HG02852 (cell line): ENCODE results near the gene MRAS.

Experiments
- ATAC-seq: cut with Tn5 transposase; IDR thresholded peaks from one replicate; pipeline ENCODE4 v1.9.1; 2021; ENCODE audit warnings: mild to moderate bottlenecking, moderate library complexity; ENCODE audit not compliant: unreplicated experiment

MRAS gene

DNA sequence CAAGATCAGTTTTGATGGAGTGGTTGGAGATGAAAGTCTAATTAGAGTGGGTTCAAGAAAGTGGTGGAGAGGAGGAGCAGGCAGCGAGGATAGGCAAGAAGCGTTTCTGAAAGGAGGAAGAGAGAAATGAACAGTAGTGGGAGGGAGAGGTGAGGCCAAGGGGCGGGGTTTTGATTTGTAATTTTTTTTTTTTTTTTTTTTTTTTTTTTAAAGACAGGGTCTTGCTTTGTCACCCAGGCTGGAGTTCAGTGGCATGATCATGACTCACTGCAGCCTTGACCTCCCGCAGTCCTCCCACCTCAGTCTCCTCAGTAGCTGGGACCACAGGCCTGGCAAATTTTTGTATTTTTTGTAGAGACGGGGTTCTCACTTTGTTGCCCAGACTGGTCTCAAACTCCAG lies 36.6 kb downstream of the MRAS start:
- ATAC-seq = no peak

DNA sequence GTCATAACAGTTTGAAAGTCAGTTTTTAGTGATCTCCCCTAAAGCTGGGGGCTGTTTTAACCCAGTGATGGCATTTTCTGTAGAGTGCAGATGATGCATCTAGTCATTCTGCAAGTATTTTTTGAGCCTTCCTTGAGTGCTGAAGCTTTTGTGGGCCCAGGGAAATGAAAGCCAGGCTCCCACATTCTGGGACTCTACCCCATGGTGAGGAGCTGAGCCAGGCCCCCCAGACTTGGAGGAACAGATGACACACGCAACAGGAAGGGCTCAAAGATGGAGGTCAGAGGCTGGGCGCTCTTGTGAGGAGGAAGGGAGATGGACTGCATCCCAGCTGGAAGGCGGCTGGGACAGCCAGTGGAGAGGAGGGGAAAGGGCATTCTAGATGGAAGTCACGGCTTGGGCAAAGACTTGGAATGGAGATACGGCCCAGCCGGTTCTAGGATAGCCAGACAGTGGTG lies 40.8 kb downstream of the MRAS start:
- no peak for ATAC-seq

DNA sequence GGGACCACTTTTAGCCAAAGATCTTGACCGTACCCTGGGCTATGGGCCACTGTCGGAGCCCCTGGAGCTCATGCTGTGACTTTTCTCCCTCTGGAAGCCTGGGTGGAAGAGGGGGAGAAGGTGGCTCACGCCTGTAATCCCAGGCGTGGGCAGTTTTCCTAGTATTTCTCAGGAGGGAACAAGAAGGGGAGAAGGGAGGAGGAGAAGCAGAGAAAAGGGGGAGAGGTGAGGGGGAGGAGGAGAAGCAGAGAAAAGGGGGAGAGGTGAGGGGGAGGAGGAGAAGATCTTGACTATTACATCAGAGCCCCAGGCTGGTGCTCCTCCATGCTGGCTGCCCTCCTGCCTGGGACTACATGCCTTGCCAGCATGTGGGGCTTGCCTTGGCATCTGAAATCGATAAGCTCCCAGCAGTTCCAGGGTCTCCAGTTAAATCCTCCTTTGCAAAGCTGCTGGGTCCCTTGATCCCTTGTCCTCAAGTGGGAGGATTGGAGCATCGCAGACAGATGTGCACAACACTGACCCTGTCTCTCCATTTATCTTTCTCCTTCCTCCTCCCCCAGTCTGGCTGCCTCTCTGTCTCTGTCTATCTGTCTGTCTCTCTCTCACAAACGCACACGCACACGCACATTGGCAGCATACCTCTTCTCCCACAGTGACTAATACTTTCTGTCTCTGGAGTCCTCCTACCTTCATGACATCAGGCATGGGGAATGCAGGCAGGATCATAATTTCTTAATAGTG lies 41.6 kb downstream of the MRAS start:
- ATAC-seq = no peak

DNA sequence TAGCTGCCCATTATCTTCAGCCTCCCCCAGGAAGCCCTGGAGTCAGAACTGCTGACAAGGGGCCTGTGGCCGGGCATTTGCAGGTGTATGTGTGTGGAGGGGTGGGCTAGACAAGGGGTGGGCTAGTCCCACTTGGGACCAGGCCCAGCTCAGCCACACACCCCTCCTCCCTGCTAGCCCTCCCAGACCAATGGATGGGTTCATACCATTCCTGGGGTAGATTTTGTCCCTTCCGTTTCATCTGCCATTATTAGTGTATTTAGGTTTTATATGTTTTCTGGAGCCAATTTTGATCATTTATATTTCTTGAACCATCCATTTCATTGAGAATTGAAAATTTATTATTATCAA lies 42.2 kb downstream of the MRAS start:
- no peak for ATAC-seq

DNA sequence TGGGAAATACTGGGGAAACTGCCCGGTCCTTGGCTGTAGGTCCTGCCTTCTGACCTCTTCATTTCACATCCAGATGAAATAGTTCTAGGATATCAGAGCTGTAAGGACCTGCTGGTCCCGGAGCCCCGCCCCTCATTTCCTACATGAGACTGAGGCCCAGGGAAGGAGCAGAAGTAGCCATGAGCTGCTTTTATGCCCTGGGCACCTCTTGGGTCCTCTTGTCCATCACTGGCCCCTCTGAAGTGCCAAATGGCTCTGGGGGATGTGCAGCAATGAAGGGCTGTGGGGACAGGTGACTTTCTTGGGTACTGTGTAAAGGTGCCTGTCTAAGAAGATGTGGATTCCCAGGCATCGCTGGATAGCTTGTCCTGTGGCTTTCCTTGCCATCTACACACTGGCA lies 45.8 kb downstream of the MRAS start:
- ATAC-seq = no peak

DNA sequence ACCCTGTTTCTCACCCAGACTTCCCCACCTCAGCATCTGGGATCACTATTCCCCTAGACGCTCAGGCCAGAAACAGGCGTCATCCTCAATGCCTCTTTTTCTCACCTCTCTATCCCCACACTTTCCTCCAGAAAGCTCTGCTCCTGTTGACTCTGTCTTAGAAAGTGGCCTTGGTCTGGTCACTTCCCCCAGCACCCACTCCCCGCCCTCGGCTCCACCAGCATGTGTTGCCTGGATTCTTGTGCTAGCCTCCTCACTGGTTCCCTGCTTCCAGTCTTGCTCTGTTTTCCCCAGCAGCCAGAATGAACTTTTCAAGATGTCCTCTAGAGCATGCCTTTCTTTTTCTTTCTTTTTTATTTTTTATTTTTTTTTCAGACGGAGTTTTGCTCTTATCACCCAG lies 46.3 kb downstream of the MRAS start:
- ATAC-seq = no peak

DNA sequence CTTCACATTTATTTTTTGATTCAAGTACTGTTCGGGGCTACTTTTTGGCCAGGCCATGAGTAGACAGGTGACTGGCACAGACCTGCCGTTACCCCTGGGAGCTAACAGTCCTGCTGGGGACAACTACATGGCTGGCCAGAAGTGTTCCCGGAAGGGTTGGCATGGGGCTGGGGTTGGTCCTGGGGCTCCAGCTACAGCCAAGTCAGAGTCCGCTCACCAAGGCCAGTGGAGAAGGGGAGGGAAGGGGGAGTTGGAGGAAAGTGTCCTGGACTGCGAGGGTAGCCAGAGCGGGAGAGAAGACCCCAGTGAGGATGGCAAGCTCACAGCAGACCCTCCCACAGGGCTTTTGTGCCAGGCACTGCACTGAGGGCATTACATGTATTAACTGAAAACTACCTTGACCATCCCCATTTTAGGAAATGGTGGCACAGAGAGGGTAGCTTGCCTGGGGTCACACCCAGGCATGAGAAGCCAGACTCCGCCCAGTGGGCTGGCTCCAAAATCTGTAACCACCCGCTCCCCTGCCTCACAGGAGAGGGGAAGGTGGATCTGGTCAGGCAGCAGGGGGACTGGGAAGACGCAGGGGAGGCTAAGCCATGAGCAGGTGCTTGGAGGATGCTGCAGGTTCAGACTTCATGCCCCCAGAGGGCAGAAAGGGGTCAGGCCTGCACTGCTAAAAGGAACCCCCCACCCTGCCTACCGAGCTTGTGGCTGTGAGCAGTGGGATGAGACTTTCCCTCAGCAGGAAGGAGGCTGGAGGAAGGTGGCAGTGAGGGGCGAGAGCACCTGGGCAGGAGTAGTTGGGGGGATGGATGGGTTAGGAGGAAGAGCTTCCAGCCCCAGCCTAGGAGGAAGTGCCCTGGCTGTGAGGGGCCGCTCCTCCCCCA lies 47.7 kb downstream of the MRAS start:
- no peak for ATAC-seq

DNA sequence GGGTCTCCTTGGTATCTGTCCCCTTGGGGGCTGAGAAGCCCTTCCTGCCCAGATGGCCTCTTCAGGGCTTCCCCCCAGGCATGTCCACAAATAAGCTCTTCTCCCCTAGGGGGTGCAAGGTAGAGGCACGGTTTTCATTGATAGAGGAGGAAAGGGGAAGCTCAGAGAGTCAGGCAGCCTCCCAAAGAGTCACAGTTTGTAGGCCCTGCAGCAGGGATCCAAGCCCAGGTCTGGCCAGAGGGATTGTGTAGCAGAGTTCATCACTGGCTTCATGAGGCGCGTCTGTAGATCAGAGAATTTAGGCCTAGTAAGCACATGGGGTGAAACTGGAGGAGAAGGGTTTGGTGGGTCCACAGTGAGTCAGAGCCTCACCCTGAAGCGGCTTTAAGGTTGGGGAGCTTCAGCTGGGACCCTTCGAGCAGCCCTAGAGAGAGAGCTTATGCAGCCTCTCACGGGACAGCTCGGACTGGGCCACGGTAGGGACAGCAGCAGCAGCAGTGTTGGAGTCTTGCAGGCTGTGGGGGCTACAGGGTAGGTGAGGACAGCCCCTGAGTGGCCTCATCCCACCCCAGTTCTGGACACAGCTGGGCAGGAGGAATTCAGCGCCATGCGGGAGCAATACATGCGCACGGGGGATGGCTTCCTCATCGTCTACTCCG lies 48.5 kb downstream of the MRAS start:
- no peak for ATAC-seq

DNA sequence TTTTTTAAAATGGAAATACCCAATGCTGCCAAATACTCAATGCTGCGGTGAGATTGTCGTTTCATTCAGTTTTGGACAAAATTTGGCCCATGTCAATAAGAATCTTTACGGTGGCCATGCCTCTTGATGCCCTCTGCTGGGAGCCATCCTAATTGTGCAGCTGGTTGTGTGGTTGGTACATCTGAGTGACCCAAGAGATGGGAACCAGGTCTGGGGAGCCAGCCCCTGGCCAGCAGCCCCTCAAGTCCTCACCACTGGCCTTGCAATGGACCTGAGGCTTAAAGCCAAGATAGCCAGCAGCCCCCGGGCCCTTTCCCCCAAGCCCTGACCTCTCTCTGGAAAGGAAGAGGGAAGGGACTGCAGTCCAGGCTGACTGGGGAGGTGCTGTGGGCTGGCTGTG lies 49.6 kb downstream of the MRAS start:
- no peak for ATAC-seq

DNA sequence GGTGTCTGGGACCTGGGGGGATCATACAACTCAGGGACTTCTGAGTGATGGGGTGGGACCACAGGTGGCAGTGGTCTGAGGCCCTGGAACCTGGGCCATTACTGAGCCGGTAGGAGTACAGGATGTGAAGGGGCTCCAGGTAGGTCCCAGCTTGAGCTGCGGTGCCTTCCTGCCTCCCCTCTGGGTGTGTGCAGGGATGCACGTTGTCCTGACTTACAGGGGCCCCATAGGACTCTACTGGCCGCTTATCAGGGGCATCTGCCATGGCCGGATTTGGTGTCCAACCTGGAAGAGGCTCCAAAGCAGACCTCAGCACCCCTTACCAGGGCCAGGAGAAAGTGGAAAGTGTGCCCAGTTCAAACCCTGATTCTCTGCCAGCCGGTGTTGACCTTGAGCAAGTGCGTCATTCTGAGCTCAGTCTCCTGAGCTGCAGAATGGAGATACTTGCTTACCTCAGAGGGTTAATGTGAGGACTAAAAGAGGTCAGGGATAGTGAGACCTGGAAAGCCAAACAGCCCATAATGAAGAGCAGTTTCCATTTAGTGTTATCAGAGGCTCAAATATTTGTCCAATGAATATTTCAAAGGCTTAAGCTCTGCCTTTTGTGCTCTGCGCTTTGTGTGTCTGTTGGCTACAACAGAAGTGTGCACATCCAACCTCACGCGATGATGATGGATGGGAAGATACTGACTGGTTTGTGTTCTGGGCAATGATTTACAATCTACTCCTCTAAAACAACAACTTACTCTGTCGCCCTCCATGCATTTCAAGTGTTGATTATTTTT lies 50.6 kb downstream of the MRAS start:
- no peak for ATAC-seq

DNA sequence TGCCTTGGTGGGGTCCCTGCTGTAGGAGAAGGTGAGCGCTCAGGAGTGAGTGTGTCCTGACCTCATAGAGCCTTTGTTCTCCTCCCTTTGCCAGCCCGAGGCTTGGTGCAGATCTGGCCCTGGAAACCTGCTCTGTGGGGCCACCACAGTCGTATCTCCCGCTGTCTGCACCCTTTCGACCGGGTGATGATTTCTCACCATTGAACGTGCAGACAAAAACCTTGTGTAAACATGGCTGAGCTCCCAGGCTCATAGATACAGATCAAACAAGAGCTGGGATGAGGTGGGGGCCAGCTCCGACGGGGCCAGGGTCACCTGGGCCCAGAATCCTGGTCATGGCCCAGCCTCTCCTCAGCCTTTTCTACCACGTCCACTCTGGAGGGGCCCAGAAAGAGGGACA lies 51.4 kb downstream of the MRAS start:
- ATAC-seq = no peak

DNA sequence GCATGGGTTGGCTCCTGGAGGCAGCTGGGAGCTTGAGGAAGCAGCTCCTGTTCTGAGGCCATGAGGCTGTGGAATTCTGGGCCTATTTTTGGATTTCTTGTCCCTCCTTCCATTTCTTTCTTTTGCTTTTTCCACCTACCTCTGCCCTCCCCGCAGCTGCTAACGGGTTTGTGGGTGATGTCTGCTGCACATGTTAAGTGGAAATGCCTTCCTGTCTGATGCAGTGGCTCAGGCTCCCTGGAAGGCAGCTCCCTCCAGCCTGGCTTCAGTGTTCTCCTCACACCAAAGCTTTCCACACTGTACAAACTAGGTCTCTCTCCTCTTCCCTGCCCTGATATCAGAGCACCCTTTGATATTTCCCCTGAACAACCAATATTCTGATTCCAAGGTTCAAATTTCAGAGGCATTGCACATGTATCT lies 52.3 kb downstream of the MRAS start:
- ATAC-seq = no peak

DNA sequence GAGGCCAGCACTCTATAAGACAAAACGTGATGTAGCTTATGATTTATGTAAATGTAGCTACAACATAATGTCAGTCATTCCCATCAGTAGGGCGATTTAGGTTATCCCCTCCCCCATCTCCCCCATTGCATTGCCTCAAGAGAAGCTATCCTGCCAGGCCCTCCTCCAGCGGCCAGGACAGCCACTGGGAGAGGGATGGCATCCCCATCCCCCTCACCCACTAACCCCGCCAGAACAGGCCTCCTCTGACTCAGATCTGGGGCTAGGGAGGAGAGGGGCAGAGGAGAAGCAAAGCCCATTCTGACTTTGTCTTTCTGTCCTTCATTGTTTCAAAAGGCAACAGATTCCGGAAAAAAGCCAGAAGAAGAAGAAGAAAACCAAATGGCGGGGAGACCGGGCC lies 53.5 kb downstream of the MRAS start:
- ATAC-seq = no peak

DNA sequence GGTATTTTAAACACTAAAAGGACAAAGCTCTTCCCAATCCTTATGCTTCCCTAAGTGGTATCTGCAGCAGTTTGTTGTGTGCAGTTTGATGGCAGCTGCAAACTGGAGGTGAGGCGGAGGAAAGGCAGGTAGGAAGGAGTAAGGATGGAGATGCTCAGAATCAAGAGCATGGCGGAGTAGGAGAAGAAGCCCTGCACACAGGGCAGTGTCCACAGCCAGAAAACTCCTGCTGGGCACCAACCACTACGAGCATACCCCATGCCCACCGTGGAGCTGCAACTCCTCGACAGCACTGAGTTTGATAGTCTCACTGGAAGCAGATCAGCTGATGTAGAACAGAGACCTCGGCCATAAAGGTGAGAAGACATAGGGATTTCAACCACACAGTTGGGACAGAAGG lies 55.7 kb downstream of the MRAS start:
- no peak for ATAC-seq

DNA sequence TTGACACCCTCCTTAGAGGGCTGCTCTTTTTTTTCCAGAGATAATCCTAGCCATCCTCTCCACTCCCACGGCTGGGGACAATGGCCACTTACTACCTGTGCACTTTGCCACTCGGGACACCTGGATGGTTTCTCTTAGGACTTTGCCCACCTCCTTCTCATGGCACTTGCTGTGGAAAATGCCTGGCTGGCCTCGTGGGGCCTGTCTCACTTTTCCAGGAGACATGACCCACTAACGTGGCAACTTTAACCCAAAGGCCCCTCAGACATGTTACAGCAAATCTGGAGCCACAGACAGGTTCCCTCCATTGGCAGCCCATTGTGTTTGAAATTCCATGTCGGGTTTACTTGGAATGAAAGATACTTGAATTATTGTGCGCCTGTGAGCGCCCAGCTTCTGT lies 56.6 kb downstream of the MRAS start:
- no peak for ATAC-seq

DNA sequence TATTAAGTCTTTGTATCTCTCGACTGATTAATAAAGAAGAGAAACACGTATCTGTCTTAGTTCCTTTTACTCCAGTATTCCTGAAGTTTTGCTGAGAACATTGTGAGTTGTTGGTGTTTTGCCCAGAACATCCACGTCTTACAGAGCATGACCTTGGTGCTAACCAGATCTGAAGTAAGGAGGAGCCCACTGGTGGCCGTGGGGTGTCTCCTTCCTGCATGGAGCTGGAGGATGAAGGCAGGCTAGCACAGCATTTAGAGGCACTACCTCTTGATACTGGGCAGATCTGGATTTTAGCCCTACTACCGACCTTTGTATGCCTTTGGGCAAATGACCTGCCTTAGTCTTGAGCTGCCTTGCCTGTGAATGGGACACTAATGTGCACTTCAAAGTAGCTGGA lies 57.1 kb downstream of the MRAS start:
- ATAC-seq = no peak

DNA sequence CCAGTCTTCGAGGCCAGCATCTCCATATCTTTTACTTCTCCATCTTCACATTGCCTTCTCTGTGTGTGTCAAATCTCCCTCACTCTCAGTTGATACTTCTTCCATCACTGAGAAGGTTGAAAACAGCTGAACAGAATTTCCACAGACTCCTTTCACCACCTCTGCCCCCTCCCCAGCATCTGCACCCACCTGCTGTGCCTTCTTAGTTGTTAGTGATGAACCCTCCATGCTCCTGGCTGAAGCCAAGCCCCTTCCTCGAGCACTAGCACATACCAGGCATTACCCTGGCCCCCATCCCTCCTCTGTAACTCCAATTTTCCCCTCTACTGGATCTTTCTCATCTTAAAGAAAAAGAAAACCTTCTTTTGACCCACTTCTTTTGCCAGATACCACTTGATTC lies 58.2 kb downstream of the MRAS start:
- ATAC-seq = no peak

DNA sequence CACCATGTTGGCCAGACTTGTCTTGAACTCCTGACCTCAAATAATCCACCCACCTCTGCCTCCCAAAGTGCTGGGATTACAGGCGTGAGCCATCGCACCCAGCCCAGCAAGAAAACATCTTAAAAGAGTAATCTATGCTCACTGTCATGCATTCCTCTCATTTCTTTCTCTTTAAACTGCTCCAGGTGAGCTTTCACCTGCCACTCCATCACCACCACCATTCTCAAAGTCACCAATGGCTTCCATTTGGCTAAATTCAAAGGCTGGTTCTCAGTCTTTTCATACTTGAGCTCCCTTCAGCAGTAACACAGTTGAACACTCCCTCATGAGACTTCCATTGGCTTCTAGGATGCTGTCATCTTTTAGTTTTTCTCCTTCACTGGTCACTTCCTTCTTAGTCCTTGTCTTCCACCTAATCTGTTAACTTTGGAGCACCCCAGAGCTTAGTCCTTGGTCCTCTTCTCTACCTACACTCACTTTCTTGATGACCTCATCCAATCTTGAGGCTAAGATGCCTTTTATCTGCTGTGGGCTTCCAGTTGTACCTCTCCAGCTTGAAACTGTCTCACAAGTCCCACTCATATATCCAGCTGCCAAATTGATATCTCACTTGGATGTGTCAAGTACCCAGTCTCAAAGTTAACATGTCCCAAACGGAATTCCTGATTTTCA lies 59.0 kb downstream of the MRAS start:
- no peak for ATAC-seq

DNA sequence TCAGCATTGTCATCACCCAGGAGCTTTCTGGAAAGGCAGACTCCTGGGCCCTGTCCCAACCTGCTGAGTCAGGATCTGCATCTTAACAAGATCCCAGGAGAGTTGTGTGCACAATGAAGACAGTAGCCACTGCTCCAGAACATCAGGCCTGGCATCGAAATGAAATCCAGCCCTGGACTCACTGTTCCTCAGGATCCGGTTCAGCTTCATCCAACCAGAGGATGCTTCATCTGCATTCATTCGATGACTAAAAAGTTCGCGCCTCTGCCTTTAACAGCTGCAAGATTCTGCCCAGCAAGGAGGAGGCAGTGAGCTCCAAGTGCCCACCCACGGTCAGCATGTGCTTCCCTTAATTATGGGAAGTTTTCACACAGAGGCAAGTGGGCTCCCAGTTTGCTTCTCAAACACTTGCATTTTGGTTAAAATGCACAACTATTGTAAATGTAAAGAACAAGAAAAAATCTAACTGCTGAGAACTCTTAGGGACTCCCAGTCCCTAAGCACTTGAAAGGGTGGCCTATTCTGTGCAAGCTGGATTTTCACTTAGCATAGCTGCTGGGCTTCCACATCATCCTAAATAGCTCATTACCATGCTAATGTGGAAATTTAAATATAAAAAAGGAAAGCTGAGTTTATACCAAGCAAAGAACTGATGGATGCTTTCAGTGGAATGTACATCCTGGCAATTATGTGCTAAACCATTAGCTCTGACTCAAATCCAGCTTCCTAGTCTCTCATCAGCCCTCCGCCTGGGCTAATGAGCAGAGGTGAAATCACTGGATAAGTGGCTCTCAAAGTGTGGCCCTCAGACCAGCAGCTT lies 60.6 kb downstream of the MRAS start:
- ATAC-seq = no peak
